ENCODE results near the gene WNT3. TPM values are rescaled to one million over a fixed set of nuclear protein-coding genes. Genes with fewer than 3 reads are reported as not detected.

WNT3 gene
- total and polyA plus RNA-seq, 2 of the 8 experiments (the other 6 are each of a cell fraction or from before 2014, with no cell fraction given) = 0.56 to 2.0 TPM

GRCh38 chr17:46810837-46811236, 7.7 kb downstream of the WNT3 start:
- H3K4me3 ChIP-seq (ENCODE audit: extremely low read depth in 1 of 4, insufficient read depth in 2 of 4, low read depth in 3 of 4, low read length in 4 of 4) = no peak overlapping the region
- H4K5ac ChIP-seq (ENCODE audit: insufficient read length, low read depth, low read length) = no peak overlapping the region
- FAIRE-seq (no peak), DNase-seq (ENCODE audit: low read depth in 1 of 2, low spot score in 2 of 2) (no peak)
- no peak overlapping the region for H2BK12ac ChIP-seq (ENCODE audit: low read depth, low read length)
- H2AFZ ChIP-seq (ENCODE audit: low read length) = no peak overlapping the region
- H2AK5ac ChIP-seq (ENCODE audit: low read depth, low read length) = no peak overlapping the region
- H3K27me3 ChIP-seq (replicated peaks in 1 of 4; ENCODE audit: control insufficient read depth in 3 of 4, extremely low read depth in 1 of 4, insufficient read depth in 3 of 4, low read length in 3 of 4) = peaks cover 0 to 16% (median 10%) of the 10 kb centered on the region in 4 experiments; a peak in 6 of 7 replicates
- peaks cover 0 to 23% (median 2%) of the 10 kb centered on the region in 4 experiments; a peak in 4 of 7 replicates for H3K4me1 ChIP-seq (replicated peaks in 1 of 4; ENCODE audit: control insufficient read depth in 3 of 4, insufficient read depth in 4 of 4, low read length in 3 of 4)
- H3K23ac ChIP-seq (ENCODE audit: insufficient read length) = no peak overlapping the region
- H3K56ac ChIP-seq (replicated peaks; ENCODE audit: insufficient read length, low read depth, low read length) = no peak overlapping the region
- ChIA-PET CTCF (ENCODE audit: partially characterized antibody) (interaction anchor here (0.6 to 2.4 kb wide), 9 partner anchors 12 to 60 kb away, joined by 3 to 11 read pairs (median 4); no protein-coding TSS in a partner anchor), POLR2A (ENCODE audit: partially characterized antibody) (interaction anchor here (1.2 to 1.3 kb wide), 2 partner anchors 20 to 46 kb away, joined by 3 read pairs; no protein-coding TSS in a partner anchor)
- no peak overlapping the region for H4K91ac ChIP-seq (replicated peaks; ENCODE audit: insufficient read length, low read length)
- TF ChIP-seq FOSL1 (IDR thresholded peaks at IDR 0.05; ENCODE audit: insufficient read depth, low read depth, low read length) (no peak), SAP30 (IDR thresholded peaks at IDR 0.05; ENCODE audit: insufficient read depth, insufficient replicate concordance, low read length) (no peak), SIN3A (conservative IDR thresholded peaks at IDR 0.05 in 1 of 2, IDR thresholded peaks at IDR 0.05 in 1 of 2; ENCODE audit: low read depth in 1 of 2, low read length in 2 of 2) (no peak), SUZ12 (IDR thresholded peaks at IDR 0.05; ENCODE audit: low read length) (no peak), ASH2L (IDR thresholded peaks at IDR 0.05; ENCODE audit: low read length) (no peak), KDM4A (IDR thresholded peaks at IDR 0.05; ENCODE audit: low read depth, low read length, severe bottlenecking) (no peak), BRCA1 (IDR thresholded peaks at IDR 0.05; ENCODE audit: low read depth, low read length) (no peak), PHF8 (conservative IDR thresholded peaks at IDR 0.05; ENCODE audit: low read depth, low read length) (no peak), E2F6 (IDR thresholded peaks at IDR 0.05) (no peak), CBX8 (IDR thresholded peaks at IDR 0.05; ENCODE audit: borderline replicate concordance, low read depth, low read length) (no peak), CBX5 (IDR thresholded peaks at IDR 0.05; ENCODE audit: low read depth, low read length) (no peak), MAX (IDR thresholded peaks at IDR 0.05) (no peak)
- no peak overlapping the region for H3K14ac ChIP-seq (ENCODE audit: insufficient read length)
- H3K4me2 ChIP-seq (ENCODE audit: insufficient read depth in 1 of 2, low read depth in 2 of 2, low read length in 2 of 2) = no peak overlapping the region
- no peak overlapping the region for H4K8ac ChIP-seq (ENCODE audit: extremely low read depth, insufficient read depth, low read length)
- no peaks in the 10 kb centered on the region for H3K79me2 ChIP-seq (ENCODE audit: control insufficient read depth in 1 of 2, insufficient read depth in 2 of 2, low read length in 2 of 2)
- no peaks in the 10 kb centered on the region for H3K79me1 ChIP-seq (ENCODE audit: low read depth, low read length)
- H3K18ac ChIP-seq (ENCODE audit: extremely low read depth, low read length) = no peak overlapping the region
- no peak overlapping the region for H2BK120ac ChIP-seq (replicated peaks; ENCODE audit: low read depth, low read length)
- H3K9ac ChIP-seq (replicated peaks in 1 of 4; ENCODE audit: extremely low read depth in 1 of 4, low read depth in 3 of 4, low read length in 3 of 4) = no peak overlapping the region
- H2BK15ac ChIP-seq (ENCODE audit: low read length) = no peak overlapping the region
- H3K27ac ChIP-seq (ENCODE audit: low read depth, low read length) = no peak overlapping the region
- H3K36me3 ChIP-seq (ENCODE audit: control insufficient read depth in 2 of 4, insufficient read depth in 4 of 4, low read length in 3 of 4) = no peaks in the 10 kb centered on the region
- no peak overlapping the region for H2BK20ac ChIP-seq (ENCODE audit: low read length)
- WGBS, 2 experiments (ENCODE audit: extremely low coverage in 1 of 2, insufficient coverage in 1 of 2, insufficient read length in 1 of 2, insufficient replicate concordance in 2 of 2, low coverage in 1 of 2, low lambda C conversion rate in 2 of 2, missing lambda C conversion rate in 1 of 2) = 92% methylated on average over 9 of the region's 10 CpGs; no CpG with 5 or more reads in 1 of the 2 experiments
- H2BK5ac ChIP-seq (ENCODE audit: low read depth, low read length) = no peak overlapping the region
- H3K23me2 ChIP-seq (ENCODE audit: low read depth, low read length) = no peaks in the 10 kb centered on the region
- H3K4ac ChIP-seq (replicated peaks; ENCODE audit: insufficient read length, low read depth, low read length) = no peak overlapping the region
- H3K9me3 ChIP-seq (ENCODE audit: insufficient read depth in 2 of 2, low read depth in 1 of 2, low read length in 1 of 2) = no peaks in the 10 kb centered on the region
- H4K20me1 ChIP-seq (replicated peaks in 1 of 2; ENCODE audit: control insufficient read depth in 1 of 2, insufficient read depth in 2 of 2, low read length in 2 of 2) = peaks cover 0 to 4% of the 10 kb centered on the region in 2 experiments

All from H1 (cell line).